ENCODE data around the gene NEAT1.

NEAT1 gene

GRCh38 chr11:65424205-65425104 lies 1.9 kb downstream of the NEAT1 start:
- DNase-seq = no peak

GRCh38 chr11:65425105-65425970 lies 2.7 kb downstream of the NEAT1 start:
- no peak for DNase-seq

DNA sequence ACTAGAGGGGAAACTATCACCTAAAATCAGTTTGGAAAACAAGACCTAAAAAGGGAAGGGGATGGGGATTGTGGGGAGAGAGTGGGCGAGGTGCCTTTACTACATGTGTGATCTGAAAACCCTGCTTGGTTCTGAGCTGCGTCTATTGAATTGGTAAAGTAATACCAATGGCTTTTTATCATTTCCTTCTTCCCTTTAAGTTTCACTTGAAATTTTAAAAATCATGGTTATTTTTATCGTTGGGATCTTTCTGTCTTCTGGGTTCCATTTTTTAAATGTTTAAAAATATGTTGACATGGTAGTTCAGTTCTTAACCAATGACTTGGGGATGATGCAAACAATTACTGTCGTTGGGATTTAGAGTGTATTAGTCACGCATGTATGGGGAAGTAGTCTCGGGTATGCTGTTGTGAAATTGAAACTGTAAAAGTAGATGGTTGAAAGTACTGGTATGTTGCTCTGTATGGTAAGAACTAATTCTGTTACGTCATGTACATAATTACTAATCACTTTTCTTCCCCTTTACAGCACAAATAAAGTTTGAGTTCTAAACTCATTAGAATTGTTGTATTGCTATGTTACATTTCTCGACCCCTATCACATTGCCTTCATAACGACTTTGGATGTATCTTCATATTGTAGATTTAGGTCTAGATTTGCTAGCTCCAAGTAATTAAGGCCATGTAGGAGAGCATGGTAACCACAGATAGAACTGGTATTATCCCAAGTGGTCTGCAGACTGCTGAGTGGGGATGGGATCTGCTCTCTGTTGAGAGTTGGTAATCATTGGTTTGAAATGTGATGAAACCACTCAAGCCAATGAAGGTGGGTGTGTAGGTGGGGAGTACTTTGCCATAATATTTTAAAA lies 3.6 kb downstream of the NEAT1 start:
- no peak for DNase-seq

GRCh38 chr11:65426839-65427690 lies 4.5 kb downstream of the NEAT1 start:
- DNase-seq = no peak

GRCh38 chr11:65427691-65428577 lies 5.3 kb downstream of the NEAT1 start:
- DNase-seq = no peak

- no peak for DNase-seq
These were observed 6.0 kb downstream of the NEAT1 start for GRCh38 chr11:65428578-65429067.

DNA sequence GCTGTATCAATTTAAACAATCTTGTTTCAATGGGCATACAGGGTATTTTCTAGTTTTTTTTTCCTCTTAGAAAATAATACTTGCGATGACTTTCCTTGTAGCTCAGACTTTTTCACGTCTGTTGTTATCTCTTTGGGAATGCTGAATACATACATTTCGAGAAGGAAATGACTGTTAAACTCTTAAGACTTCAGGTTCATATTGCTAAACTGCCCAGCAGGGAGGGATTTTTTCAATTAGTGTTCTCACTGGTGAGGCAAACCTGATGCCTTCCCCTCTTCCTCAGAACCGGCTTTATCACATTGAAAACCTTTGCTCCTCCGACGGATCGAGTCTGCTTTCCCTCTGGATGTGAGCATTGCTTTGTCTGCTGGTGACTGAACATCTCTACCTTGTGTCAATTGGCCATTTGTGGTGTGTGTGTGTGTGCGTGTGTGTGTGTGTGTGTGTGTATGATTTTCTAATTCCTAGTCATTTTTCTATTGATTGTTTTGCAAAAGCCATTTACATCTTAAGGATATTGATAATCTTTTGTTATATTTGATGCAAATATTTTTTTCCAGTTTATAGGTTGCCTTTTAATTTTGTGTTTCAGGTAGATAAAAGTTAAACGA lies 6.6 kb downstream of the NEAT1 start:
- DNase-seq = no peak

DNA sequence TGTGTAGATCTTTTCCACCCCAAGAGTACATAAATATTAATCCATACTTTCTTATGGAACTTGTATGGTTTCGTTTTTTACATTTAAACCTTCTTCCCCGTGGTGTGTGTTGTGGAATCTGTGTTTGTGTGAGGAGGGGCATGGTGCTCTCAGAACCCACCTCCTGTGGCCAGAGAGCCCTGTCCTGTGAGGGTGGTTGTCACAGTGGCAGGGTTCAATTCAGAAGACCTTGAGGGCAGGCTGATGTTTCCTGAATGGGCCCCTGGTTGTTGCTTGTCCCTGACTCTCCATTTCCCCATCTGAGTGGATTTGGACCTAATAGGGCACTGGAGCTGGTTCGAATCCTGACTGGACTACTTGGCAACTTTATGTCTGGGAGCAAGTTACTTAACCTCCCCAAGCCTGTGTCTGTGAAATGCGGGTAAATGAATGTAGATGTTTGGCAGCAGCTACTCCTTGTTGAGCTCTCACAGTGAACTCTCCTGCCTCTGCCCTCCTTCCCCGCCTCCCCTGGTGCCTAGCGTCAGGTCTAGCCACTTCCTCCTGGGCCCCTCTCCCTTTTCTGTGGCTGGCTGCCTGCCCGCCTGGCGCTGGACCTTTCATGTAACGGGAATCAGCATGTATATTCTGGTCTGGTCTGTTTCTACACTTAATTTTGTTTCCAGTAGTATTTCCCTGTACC lies 7.3 kb downstream of the NEAT1 start:
- no peak for DNase-seq

GRCh38 chr11:65430406-65431217 lies 8.0 kb downstream of the NEAT1 start:
- DNase-seq = no peak

GRCh38 chr11:65431451-65432099 lies 9.0 kb downstream of the NEAT1 start:
- DNase-seq = no peak

DNA sequence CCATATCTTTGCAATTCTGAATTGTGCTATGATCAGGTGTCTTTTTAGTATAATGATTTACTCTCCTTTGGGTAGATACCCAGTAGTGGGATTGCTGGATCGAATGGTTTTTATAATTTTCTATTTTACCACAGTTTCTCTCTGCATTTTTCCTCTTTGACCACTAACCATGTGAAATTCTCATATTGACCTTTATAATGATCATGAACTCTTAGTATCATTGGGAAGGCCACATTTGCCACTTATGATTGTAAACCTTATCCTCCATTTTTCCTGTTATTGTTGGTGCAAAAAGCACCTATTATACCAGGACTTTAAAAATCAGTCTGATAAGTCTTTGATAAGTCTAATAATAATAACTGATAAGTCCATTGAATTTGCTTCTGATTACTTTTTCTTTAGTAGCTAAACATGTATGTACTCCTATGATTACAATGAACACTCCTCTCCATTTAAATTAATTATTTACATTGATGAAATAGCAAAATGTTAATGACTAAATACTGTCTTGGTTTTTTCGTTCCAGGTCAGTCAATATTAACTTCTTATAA lies 9.6 kb downstream of the NEAT1 start:
- no peak for DNase-seq

- DNase-seq = no peak
These were observed 10.3 kb downstream of the NEAT1 start for GRCh38 chr11:65432686-65433582.

- DNase-seq = no peak
These were observed 11.1 kb downstream of the NEAT1 start for GRCh38 chr11:65433657-65434056.

- no peak for DNase-seq
These were observed 11.6 kb downstream of the NEAT1 start for GRCh38 chr11:65434057-65434666.

DNA sequence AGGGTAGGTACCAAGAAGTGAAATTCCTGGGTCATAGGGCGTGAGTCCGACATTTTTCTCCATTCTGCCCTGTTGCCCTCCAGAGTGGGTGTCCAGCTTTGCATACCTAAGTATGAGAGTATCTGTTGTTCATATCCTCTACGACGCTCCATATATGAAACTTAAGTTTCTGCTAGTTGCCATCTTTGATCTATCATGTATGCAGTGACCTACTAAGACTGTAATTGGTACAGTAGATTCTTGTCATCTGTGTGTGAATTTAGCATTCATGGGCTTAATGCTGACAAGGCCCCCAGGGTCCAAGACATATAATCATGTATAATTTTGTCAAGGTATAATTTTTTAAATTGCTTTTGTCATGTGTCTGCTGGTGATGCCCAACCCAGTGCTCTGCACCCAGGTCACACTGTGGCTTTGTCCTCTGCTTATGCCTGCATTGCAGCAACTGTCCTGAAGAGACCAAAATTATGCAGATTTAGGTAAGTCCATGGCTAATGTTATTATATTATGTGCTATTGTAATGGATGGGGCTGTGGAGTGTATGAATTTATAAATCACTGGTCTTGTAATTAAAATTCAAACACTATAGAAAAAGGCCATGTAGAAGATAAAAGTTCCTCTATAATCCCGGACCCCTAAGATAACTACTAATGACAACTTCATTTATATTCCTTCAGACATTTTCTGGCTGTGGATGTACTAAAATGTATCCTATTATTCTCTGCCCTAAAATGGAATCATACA lies 12.2 kb downstream of the NEAT1 start:
- no peak for DNase-seq
